Liver (tissue), 9 donors: ENCODE data around the gene RANGAP1. TPM values are rescaled to one million over a fixed set of nuclear protein-coding genes. Genes with fewer than 3 reads are reported as not detected.

Experiments
- DNase-seq: peaks from one replicate; pipeline ENCODE4 v3.0.0-alpha.2; 2017; ENCODE audit warnings: low spot score
- H3K27ac ChIP-seq, 2 donors: one replicate each; pipeline ENCODE4 v1.7.0; 2013; ENCODE audit warnings: inconsistent platforms in 2 of 2, low read length in 2 of 2, control low read depth in 1 of 2, low read depth in 1 of 2, mild to moderate bottlenecking in 1 of 2
- H3K27me3 ChIP-seq, 4 donors: one replicate each; pipeline versions ENCODE4 v1.6.1 to v1.7.0; 2013; ENCODE audit warnings: low read length in 3 of 4, inconsistent platforms in 1 of 4, mild to moderate bottlenecking in 1 of 4, moderate library complexity in 1 of 4; ENCODE audit not compliant: control insufficient read depth in 4 of 4, insufficient read depth in 4 of 4
- H3K36me3 ChIP-seq, 4 donors: one replicate each; pipeline versions ENCODE4 v1.6.1 to v1.7.0; 2013; ENCODE audit warnings: low read length in 3 of 4, mild to moderate bottlenecking in 3 of 4, low read depth in 1 of 4, moderate library complexity in 1 of 4; ENCODE audit not compliant: control insufficient read depth in 4 of 4, insufficient read depth in 3 of 4
- H3K4me1 ChIP-seq, 4 donors: one replicate each; pipeline versions ENCODE4 v1.6.1 to v1.7.0; 2013; ENCODE audit warnings: low read length in 3 of 4, mild to moderate bottlenecking in 3 of 4, moderate library complexity in 1 of 4; ENCODE audit not compliant: control insufficient read depth in 4 of 4, insufficient read depth in 4 of 4
- H3K4me3 ChIP-seq, 3 donors: one replicate each; pipeline versions ENCODE4 v1.6.1 to v1.7.0; 2013; ENCODE audit warnings: low read length in 3 of 3, control low read depth in 1 of 3, low read depth in 1 of 3, mild to moderate bottlenecking in 1 of 3
- H3K9ac ChIP-seq, 2 donors: one replicate each; pipeline ENCODE4 v1.7.0; 2013; ENCODE audit warnings: low read length in 2 of 2, mild to moderate bottlenecking in 2 of 2, moderate library complexity in 2 of 2, control low read depth in 1 of 2, low read depth in 1 of 2
- H3K9me3 ChIP-seq, 4 donors: one replicate each; pipeline versions ENCODE4 v1.6.1 to v1.7.0; 2013; ENCODE audit warnings: low read length in 3 of 4; ENCODE audit not compliant: control insufficient read depth in 4 of 4
- EGR1 ChIP-seq, 2 donors: IDR thresholded peaks; 2 replicates each; pipeline ENCODE4 v1.6.1; 2016 to 2018; ENCODE audit warnings: antibody characterized with exemption in 2 of 2, low read depth in 2 of 2
- FOXA1 ChIP-seq: IDR thresholded peaks from 2 replicates; pipeline ENCODE4 v1.6.1; 2016; ENCODE audit warnings: antibody characterized with exemption
- FOXA2 ChIP-seq: IDR thresholded peaks from 2 replicates; pipeline ENCODE4 v1.6.1; 2016; ENCODE audit warnings: antibody characterized with exemption
- GABPA ChIP-seq, 2 donors: IDR thresholded peaks in 1 of 2; conservative IDR thresholded peaks in 1 of 2; 2 replicates each; pipeline ENCODE4 v1.6.1; 2016; ENCODE audit warnings: antibody characterized with exemption in 2 of 2, mild to moderate bottlenecking in 1 of 2, moderate library complexity in 1 of 2
- HNF4A ChIP-seq, 2 donors: conservative IDR thresholded peaks; 2 replicates each; pipeline ENCODE4 v1.6.1; 2016; ENCODE audit warnings: antibody characterized with exemption in 2 of 2, mild to moderate bottlenecking in 2 of 2
- JUND ChIP-seq, 2 donors: IDR thresholded peaks; 2 replicates each; pipeline ENCODE4 v1.6.1; 2016; ENCODE audit warnings: antibody characterized with exemption in 2 of 2
- NR2F2 ChIP-seq: IDR thresholded peaks from 2 replicates; pipeline ENCODE4 v1.6.1; 2016; ENCODE audit warnings: antibody characterized with exemption
- REST ChIP-seq: IDR thresholded peaks from 2 replicates; pipeline ENCODE4 v1.6.1; 2016; ENCODE audit warnings: antibody characterized with exemption, mild to moderate bottlenecking
- RXRA ChIP-seq, 2 donors: IDR thresholded peaks; 2 replicates each; pipeline ENCODE4 v1.6.1; 2017 to 2018; ENCODE audit warnings: antibody characterized with exemption in 2 of 2, mild to moderate bottlenecking in 1 of 2
- TAF1 ChIP-seq: conservative IDR thresholded peaks from 2 replicates; pipeline ENCODE4 v1.6.1; 2016; ENCODE audit warnings: antibody characterized with exemption, mild to moderate bottlenecking
- YY1 ChIP-seq: IDR thresholded peaks from 2 replicates; pipeline ENCODE4 v1.6.1; 2016; ENCODE audit warnings: antibody characterized with exemption, mild to moderate bottlenecking
- WGBS: extraction: QIAGEN DNeasy Blood & Tissue Kit; methylation state at CpG from one replicate; pipeline ENCODE4 v1.1.7; 2013; 5-methylcytosine and 5-hydroxymethylcytosine counted together
- polyA plus RNA-seq, 2 donors: library from polyadenylated mRNA; stranded (reverse) in 1 of 2; unstranded in 1 of 2; fragments of 200-250 nt in 1 of 2; fragments of >200 nt in 1 of 2; fragmentation: Nextera tagmentation in 1 of 2; extraction: Ambion mirVana in 1 of 2; gene quantifications; one replicate each; pipeline versions ENCODE4 v1.2.1 to v1.2.3, GENCODE V29; 2013 to 2015
- total RNA-seq, 2 donors: library from RNA; depleted of rRNA; stranded (reverse); fragments of >200 nt; gene quantifications; one replicate each; pipeline ENCODE4 v1.2.3, GENCODE V29; 2014
- TF ChIP-seq, protein P1 (sequence below): IDR thresholded peaks from 2 replicates; pipeline ENCODE4 v1.6.1; 2016; ENCODE audit warnings: antibody characterized with exemption
- TF ChIP-seq, protein P2 (sequence below): fragments of 150-350 bp; IDR thresholded peaks from 2 replicates; pipeline ENCODE4 v1.5.1; 2017; ENCODE audit warnings: improper control_type of control experiment, low read depth, low read length; ENCODE audit not compliant: missing input control
- TF ChIP-seq, protein P3 (sequence below): IDR thresholded peaks from 2 replicates; pipeline ENCODE4 v1.6.1; 2016; ENCODE audit warnings: antibody characterized with exemption
- donor health status: healthy.
- donor health status: healthy.
- donor health status: healthy.
- donor health status: healthy.
- donor health status: healthy.

The RANGAP1 gene
- total and polyA plus RNA-seq, 4 donors: 12.0 to 40.3 (median 33.3) TPM

GRCh38 chr22:41240377-41241132, 45.4 kb downstream of the RANGAP1 start, which contains the start of gene CHADL (continued):
- TF ChIP-seq REST (no peak), EGR1 (IDR thresholded peaks at IDR 0.05; ENCODE audit: low read depth in 2 of 2) (no peak), HNF4A (conservative IDR thresholded peaks at IDR 0.05) (no peak), JUND (IDR thresholded peaks at IDR 0.05) (no peak), NR2F2 (no peak), TAF1 (no peak), FOXA1 (no peak), GABPA (IDR thresholded peaks at IDR 0.05 in 1 of 2, conservative IDR thresholded peaks at IDR 0.05 in 1 of 2) (no peak), RXRA (IDR thresholded peaks at IDR 0.05) (no peak)
- TF ChIP-seq, protein P1, sequence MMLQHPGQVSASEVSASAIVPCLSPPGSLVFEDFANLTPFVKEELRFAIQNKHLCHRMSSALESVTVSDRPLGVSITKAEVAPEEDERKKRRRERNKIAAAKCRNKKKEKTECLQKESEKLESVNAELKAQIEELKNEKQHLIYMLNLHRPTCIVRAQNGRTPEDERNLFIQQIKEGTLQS: no peak

- H3K9me3 ChIP-seq: no peaks in the 10 kb centered on the region
- peaks cover 10 to 34% (median 23%) of the 10 kb centered on the region in 4 donors for H3K4me1 ChIP-seq
- no peak overlapping the region for H3K9ac ChIP-seq
- DNase-seq: no peak
- no peak overlapping the region for H3K4me3 ChIP-seq
- TF ChIP-seq, protein P2, sequence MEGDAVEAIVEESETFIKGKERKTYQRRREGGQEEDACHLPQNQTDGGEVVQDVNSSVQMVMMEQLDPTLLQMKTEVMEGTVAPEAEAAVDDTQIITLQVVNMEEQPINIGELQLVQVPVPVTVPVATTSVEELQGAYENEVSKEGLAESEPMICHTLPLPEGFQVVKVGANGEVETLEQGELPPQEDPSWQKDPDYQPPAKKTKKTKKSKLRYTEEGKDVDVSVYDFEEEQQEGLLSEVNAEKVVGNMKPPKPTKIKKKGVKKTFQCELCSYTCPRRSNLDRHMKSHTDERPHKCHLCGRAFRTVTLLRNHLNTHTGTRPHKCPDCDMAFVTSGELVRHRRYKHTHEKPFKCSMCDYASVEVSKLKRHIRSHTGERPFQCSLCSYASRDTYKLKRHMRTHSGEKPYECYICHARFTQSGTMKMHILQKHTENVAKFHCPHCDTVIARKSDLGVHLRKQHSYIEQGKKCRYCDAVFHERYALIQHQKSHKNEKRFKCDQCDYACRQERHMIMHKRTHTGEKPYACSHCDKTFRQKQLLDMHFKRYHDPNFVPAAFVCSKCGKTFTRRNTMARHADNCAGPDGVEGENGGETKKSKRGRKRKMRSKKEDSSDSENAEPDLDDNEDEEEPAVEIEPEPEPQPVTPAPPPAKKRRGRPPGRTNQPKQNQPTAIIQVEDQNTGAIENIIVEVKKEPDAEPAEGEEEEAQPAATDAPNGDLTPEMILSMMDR: no peak
- TF ChIP-seq TAF1: no peak
- no peak for TF ChIP-seq FOXA1
- TF ChIP-seq EGR1 (IDR thresholded peaks at IDR 0.05; ENCODE audit: low read depth in 2 of 2): no peak
- TF ChIP-seq, protein P1: no peak
- TF ChIP-seq NR2F2: no peak
- TF ChIP-seq RXRA (IDR thresholded peaks at IDR 0.05): no peak
- no peak for TF ChIP-seq GABPA (IDR thresholded peaks at IDR 0.05 in 1 of 2, conservative IDR thresholded peaks at IDR 0.05 in 1 of 2)
- no peak for TF ChIP-seq JUND (IDR thresholded peaks at IDR 0.05)
- no peak for TF ChIP-seq FOXA2
- no peak for TF ChIP-seq YY1
- TF ChIP-seq, protein P3, sequence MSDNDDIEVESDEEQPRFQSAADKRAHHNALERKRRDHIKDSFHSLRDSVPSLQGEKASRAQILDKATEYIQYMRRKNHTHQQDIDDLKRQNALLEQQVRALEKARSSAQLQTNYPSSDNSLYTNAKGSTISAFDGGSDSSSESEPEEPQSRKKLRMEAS: no peak
- 87% methylated on average over 16 of the region's 16 CpGs for WGBS
- H3K27me3 ChIP-seq: no peaks in the 10 kb centered on the region
- no peaks in the 10 kb centered on the region for H3K36me3 ChIP-seq
- no peak overlapping the region for H3K27ac ChIP-seq
Observed at GRCh38 chr22:41239443-41240128, 46.4 kb downstream of the RANGAP1 start.
